HEK293 (cell line): ENCODE measurements around the gene MOB1B.
A peak's percentile ranks its signal among the peaks of the same experiment; 100 is the strongest.

ENCODE experiments used
- CTCF ChIA-PET: fragments of 350-600 bp; formaldehyde crosslinking; extraction: SDS; loops from one replicate; lab custom pipeline; 2021; ENCODE audit warnings: antibody characterized with exemption; lab: Yijun Ruan, JAX
- POLR2A ChIA-PET: fragments of 300-600 bp; formaldehyde crosslinking; extraction: SDS; loops from one replicate; lab custom pipeline; 2020; ENCODE audit warnings: antibody characterized with exemption, inconsistent platforms; lab: Yijun Ruan, JAX
- H3K27ac ChIP-seq: fragments of 200-500 bp; sonication (Bioruptor generic); 2 replicates; pipeline ENCODE4 v1.5.1; 2014; ENCODE audit warnings: low read depth, low read length, control low read depth, inconsistent platforms; ENCODE audit errors: extremely low read depth
- H3K36me3 ChIP-seq, 2 experiments: fragments of 200-500 bp in 1 of 2; sonication (Bioruptor generic) in 1 of 2; 1 replicate in 1 of 2; 2 replicates in 1 of 2; pipeline ENCODE4 v1.5.1; 2014 to 2017; ENCODE audit warnings: inconsistent platforms in 2 of 2, low read length in 2 of 2; ENCODE audit not compliant: control insufficient read depth in 2 of 2, insufficient read depth in 1 of 2
- H3K4me1 ChIP-seq: fragments of 200-500 bp; sonication (Bioruptor generic); 2 replicates; pipeline ENCODE4 v1.5.1; 2014; ENCODE audit warnings: mild to moderate bottlenecking, low read length, inconsistent platforms; ENCODE audit not compliant: control insufficient read depth, insufficient read depth
- H3K4me3 ChIP-seq: 2 replicates; pipeline ENCODE4 v1.5.1; 2011; ENCODE audit warnings: low read depth, mild to moderate bottlenecking, control low read depth, low read length, moderate library complexity
- H3K9me3 ChIP-seq: fragments of 200-500 bp; sonication (Bioruptor generic); 2 replicates; pipeline ENCODE4 v1.5.1; 2014; ENCODE audit warnings: low read depth, low read length, inconsistent platforms; ENCODE audit not compliant: control insufficient read depth, insufficient read depth
- MYNN ChIP-seq: fragments of 450-650 bp; formaldehyde crosslinking; IDR thresholded peaks from 2 replicates; pipeline ENCODE4 v1.5.1; 2016; ENCODE audit warnings: missing biosample characterization, missing genetic modification characterization, borderline replicate concordance
- PRDM1 ChIP-seq: fragments of 450-650 bp; formaldehyde crosslinking; IDR thresholded peaks from 2 replicates; pipeline ENCODE4; 2016; ENCODE audit warnings: missing biosample characterization, missing genetic modification characterization
- PRDM10 ChIP-seq: fragments of 450-650 bp; formaldehyde crosslinking; IDR thresholded peaks from 2 replicates; pipeline ENCODE4 v1.5.1; 2016; ENCODE audit warnings: missing biosample characterization, missing genetic modification characterization
- SCRT2 ChIP-seq: fragments of 450-650 bp; formaldehyde crosslinking; IDR thresholded peaks from 2 replicates; pipeline ENCODE4 v1.5.1; 2016; ENCODE audit warnings: missing biosample characterization, missing genetic modification characterization
- SP3 ChIP-seq: fragments of 450-650 bp; formaldehyde crosslinking; IDR thresholded peaks from 2 replicates; pipeline ENCODE4 v1.5.1; 2016; ENCODE audit warnings: missing biosample characterization, missing genetic modification characterization
- ZBTB1 ChIP-seq: fragments of 450-650 bp; formaldehyde crosslinking; IDR thresholded peaks from 2 replicates; pipeline ENCODE4 v1.5.1; 2016; ENCODE audit warnings: missing biosample characterization, missing genetic modification characterization
- ZBTB48 ChIP-seq: fragments of 450-650 bp; formaldehyde crosslinking; IDR thresholded peaks from 2 replicates; pipeline ENCODE4 v1.5.1; 2016; ENCODE audit warnings: missing biosample characterization, missing genetic modification characterization
- ZBTB8A ChIP-seq: fragments of 450-650 bp; formaldehyde crosslinking; IDR thresholded peaks from 2 replicates; pipeline ENCODE4 v1.5.1; 2016; ENCODE audit warnings: missing biosample characterization, missing genetic modification characterization
- ZFP41 ChIP-seq: fragments of 450-650 bp; formaldehyde crosslinking; IDR thresholded peaks from 2 replicates; pipeline ENCODE4 v1.5.1; 2016; ENCODE audit warnings: missing biosample characterization, missing genetic modification characterization, borderline replicate concordance
- ZIC2 ChIP-seq: fragments of 450-650 bp; formaldehyde crosslinking; IDR thresholded peaks from 2 replicates; pipeline ENCODE4 v1.5.1; 2016; ENCODE audit warnings: missing biosample characterization, missing genetic modification characterization
- ZNF18 ChIP-seq: fragments of 450-650 bp; formaldehyde crosslinking; IDR thresholded peaks from 2 replicates; pipeline ENCODE4 v1.5.1; 2016; ENCODE audit warnings: missing biosample characterization, missing genetic modification characterization
- ZNF221 ChIP-seq: fragments of 450-650 bp; formaldehyde crosslinking; IDR thresholded peaks from 2 replicates; pipeline ENCODE4 v1.5.1; 2017; ENCODE audit warnings: missing biosample characterization, missing genetic modification characterization, borderline replicate concordance
- ZNF335 ChIP-seq: fragments of 450-650 bp; formaldehyde crosslinking; conservative IDR thresholded peaks from 2 replicates; pipeline ENCODE4 v1.5.1; 2016; ENCODE audit warnings: missing biosample characterization, missing genetic modification characterization
- ZNF629 ChIP-seq: fragments of 450-650 bp; formaldehyde crosslinking; IDR thresholded peaks from 2 replicates; pipeline ENCODE4 v1.5.1; 2017; ENCODE audit warnings: missing biosample characterization, missing genetic modification characterization
- ZNF776 ChIP-seq: fragments of 450-650 bp; formaldehyde crosslinking; IDR thresholded peaks from 2 replicates; pipeline ENCODE4 v1.5.0; 2017; ENCODE audit warnings: missing biosample characterization, missing genetic modification characterization, borderline replicate concordance
- ZNF791 ChIP-seq: fragments of 450-650 bp; formaldehyde crosslinking; IDR thresholded peaks from 2 replicates; pipeline ENCODE4 v1.5.1; 2016; ENCODE audit warnings: missing biosample characterization, missing genetic modification characterization

Gene MOB1B

GRCh38 chr4:70984589-70984988, 82.4 kb downstream of the MOB1B start:
- Histone ChIP-seq H3K4me1 (no peaks in the 10 kb centered on the region), H3K36me3 (no peaks in the 10 kb centered on the region)
- CTCF ChIA-PET: no interaction called here
- no peak for TF ChIP-seq ZNF776 (tag by site-specific recombination)
- no peak for TF ChIP-seq ZNF221 (tag by site-specific recombination)
- 0 out of 2 replicates have a peak, but pooled peaks have one; percentile 45 for TF ChIP-seq SCRT2
- TF ChIP-seq PRDM1 (tag by site-specific recombination): no peak
- TF ChIP-seq, all 188 proteins: peak for 1
- Histone ChIP-seq H3K4me3 (no peak overlapping the region), H3K9me3 (no peaks in the 10 kb centered on the region), H3K27ac (no peak overlapping the region)
- POLR2A ChIA-PET: no interaction called here

GRCh38 chr4:70991596-70991995, 89.4 kb downstream of the MOB1B start:
- Histone ChIP-seq H3K4me3 (no peak overlapping the region), H3K36me3 (no peaks in the 10 kb centered on the region), H3K9me3 (no peaks in the 10 kb centered on the region), H3K27ac (no peak overlapping the region), H3K4me1 (no peaks in the 10 kb centered on the region)
- ChIA-PET POLR2A (no interaction called here), CTCF (interaction anchor here (0.6 kb wide), 1 partner anchor 78 kb away, joined by 6 read pairs; no protein-coding TSS in a partner anchor)
- TF ChIP-seq ZNF335 (tag by site-specific recombination) (no peak), ZNF791 (tag by site-specific recombination) (no peak), ZFP41 (tag by site-specific recombination) (no peak), ZBTB8A (tag by site-specific recombination) (no peak), ZBTB1 (tag by site-specific recombination) (no peak), ZBTB48 (tag by site-specific recombination) (no peak), ZNF629 (tag by site-specific recombination) (no peak), ZNF18 (tag by site-specific recombination) (no peak), ZIC2 (tag by site-specific recombination) (no peak)

- CTCF ChIA-PET: no interaction called here
- Histone ChIP-seq H3K27ac (no peak overlapping the region), H3K4me1 (no peaks in the 10 kb centered on the region), H3K4me3 (peak overlapping the region; percentile 85), H3K9me3 (no peaks in the 10 kb centered on the region), H3K36me3 (no peaks in the 10 kb centered on the region)
- POLR2A ChIA-PET: interaction anchor here (1.9 kb wide), 1 partner anchor 91 kb away, joined by 16 read pairs; the partner anchor contains the start of gene MOB1B
- TF ChIP-seq PRDM10 (0 out of 2 replicates have a peak, but pooled peaks have one; percentile 16), MYNN (no peak), SP3 (tag by site-specific recombination) (no peak)
These were observed 90.3 kb downstream of the MOB1B start for GRCh38 chr4:70992391-70992881.
